ACC112 (cell line): ENCODE measurements around the gene RIOK3.

Source experiments
- H2AFZ ChIP-seq: fragments of 200-600 bp; sonication (generic); one replicate; pipeline ENCODE4 v1.6.0; 2017; ENCODE audit warnings: antibody characterized with exemption, low read length; ENCODE audit not compliant: unreplicated experiment
- H3K27ac ChIP-seq: fragments of 200-600 bp; sonication (generic); 2 replicates; pipeline ENCODE4 v1.5.1; 2014; ENCODE audit warnings: low read depth, mild to moderate bottlenecking, antibody characterized with exemption, low read length, moderate library complexity
- H3K27me3 ChIP-seq: fragments of 200-600 bp; sonication (generic); 2 replicates; pipeline ENCODE4 v1.6.1; 2014; ENCODE audit warnings: mild to moderate bottlenecking, antibody characterized with exemption, low read length, moderate library complexity, mixed read lengths; ENCODE audit not compliant: insufficient read depth
- H3K36me3 ChIP-seq: fragments of 200-600 bp; sonication (generic); 2 replicates; pipeline ENCODE4 v1.6.1; 2016; ENCODE audit warnings: mild to moderate bottlenecking, antibody characterized with exemption, low read length, moderate library complexity, mixed read lengths; ENCODE audit not compliant: insufficient read depth
- H3K4me1 ChIP-seq: fragments of 200-600 bp; sonication (generic); one replicate; pipeline ENCODE4 v1.6.1; 2016; ENCODE audit warnings: low read length, mixed read lengths; ENCODE audit not compliant: insufficient read depth, unreplicated experiment, control insufficient read depth
- H3K4me3 ChIP-seq: fragments of 200-600 bp; sonication (generic); 2 replicates; pipeline ENCODE4 v1.5.1; 2014; ENCODE audit warnings: mild to moderate bottlenecking, low read depth, low read length
- H3K79me2 ChIP-seq: fragments of 200-600 bp; sonication (generic); one replicate; pipeline ENCODE4 v1.6.0; 2016; ENCODE audit warnings: low read length; ENCODE audit not compliant: control insufficient read depth, unreplicated experiment, insufficient read depth

Gene RIOK3

DNA sequence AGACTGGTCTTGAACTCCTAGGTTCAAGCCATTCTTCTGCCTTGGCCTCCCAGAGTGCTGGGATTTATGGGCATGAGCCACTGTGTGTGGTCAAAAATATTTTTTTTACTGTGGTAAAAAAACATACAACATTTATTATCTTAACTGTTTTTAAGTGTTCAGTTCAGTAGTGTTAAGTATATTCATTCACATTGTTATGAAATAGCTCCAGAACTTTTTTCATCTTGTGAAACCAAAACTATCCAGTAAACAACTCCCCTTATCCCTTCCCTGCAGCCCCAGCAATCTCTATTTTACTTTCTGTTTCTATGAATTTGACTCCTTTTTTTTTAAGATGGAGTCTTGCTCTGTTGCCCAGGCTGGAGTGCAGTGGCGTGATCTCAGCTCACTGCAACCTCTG, 59.6 kb downstream of the RIOK3 start:
- peaks cover 8% of the 10 kb centered on the region; the same call in 1 of the 2 replicates for H3K36me3 ChIP-seq
- H3K27ac ChIP-seq = no peak overlapping the region

DNA sequence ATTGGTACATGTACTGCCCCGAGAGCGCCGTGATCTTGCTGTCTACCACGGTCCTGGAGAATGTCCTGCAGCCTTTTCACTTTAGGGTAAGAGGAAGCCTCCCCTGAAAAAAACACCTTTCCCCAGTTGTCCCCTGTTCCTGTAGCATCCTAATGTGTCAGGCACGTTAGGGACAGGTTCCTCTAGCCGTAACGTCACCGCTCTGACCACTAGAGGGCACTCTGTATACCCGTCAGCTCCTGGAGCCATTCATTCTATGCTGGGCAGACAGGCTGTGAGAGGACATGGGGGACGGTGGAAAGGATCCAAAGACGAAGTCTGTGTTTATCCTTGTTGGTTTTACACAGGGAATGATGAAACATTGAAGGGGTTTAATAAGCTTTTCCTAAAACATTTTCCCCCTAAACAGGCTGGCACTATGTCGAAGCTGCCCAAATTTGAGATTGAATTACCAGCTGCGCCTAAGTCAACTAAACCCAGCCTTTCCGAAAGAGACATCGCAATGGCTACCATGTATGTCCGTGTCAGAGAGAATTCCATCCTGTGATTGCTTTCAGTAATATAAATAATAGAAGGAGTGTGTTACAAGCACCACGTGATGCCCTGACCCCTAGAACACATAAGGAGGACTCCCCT, 62.9 kb downstream of the RIOK3 start:
- Histone ChIP-seq H3K27me3 (no peaks in the 10 kb centered on the region), H3K36me3 (peaks cover 15% of the 10 kb centered on the region), H3K4me3 (no peak overlapping the region), H3K4me1 (no peaks in the 10 kb centered on the region), H3K79me2 (no peaks in the 10 kb centered on the region), H3K27ac (no peak overlapping the region), H2AFZ (no peak overlapping the region)

More for the DNA sequence above, 59.6 kb downstream of the RIOK3 start:
- no peaks in the 10 kb centered on the region for H3K79me2 ChIP-seq
- no peaks in the 10 kb centered on the region for H3K27me3 ChIP-seq
- no peak overlapping the region for H3K4me3 ChIP-seq
- no peak overlapping the region for H2AFZ ChIP-seq
- no peaks in the 10 kb centered on the region for H3K4me1 ChIP-seq

DNA sequence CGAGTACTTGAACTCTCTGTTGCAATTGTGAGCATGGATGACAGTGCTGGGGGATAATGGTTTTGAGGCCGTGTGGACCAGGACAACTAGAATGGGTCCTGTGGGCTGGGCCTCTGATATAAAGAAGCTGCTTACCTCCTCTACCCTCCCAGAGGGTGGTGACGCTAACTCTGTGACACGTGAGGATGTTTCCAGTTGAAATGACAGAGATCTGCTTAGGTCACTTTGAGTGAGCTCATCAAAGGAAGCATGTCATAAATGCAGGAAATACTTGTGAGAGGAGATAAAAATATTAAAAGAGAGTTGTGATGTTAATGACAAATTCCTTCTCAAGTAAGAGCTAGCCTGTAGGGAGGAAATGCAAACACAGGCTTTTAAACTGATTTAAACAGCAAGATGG, 66.6 kb downstream of the RIOK3 start:
- Histone ChIP-seq H3K36me3 (peaks cover 19% of the 10 kb centered on the region), H3K27ac (no peak overlapping the region)

DNA sequence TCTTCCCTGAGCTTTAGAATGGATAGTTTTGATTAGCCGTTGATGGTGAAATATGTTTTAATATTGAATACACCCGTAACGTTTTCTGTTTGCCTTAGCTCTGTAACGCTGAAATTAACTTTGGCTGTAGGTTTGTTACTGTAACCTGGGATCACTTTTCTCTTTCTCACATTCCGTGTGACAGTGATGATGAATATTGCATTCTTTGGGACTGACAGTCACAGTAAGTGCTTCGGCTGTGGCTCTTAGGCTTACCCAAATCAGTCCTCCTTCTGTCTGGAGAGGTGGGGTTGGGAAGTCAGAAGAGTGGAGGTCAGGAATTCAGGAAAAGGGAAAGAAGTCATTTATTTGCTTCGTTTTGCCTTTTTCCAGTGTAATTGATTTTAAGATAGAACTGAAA, 68.2 kb downstream of the RIOK3 start:
- Histone ChIP-seq H3K27ac (no peak overlapping the region), H2AFZ (no peak overlapping the region), H3K36me3 (peaks cover 24% of the 10 kb centered on the region), H3K4me1 (no peaks in the 10 kb centered on the region), H3K4me3 (no peak overlapping the region), H3K27me3 (no peaks in the 10 kb centered on the region), H3K79me2 (no peaks in the 10 kb centered on the region)

More for the DNA sequence above, 66.6 kb downstream of the RIOK3 start:
- no peak overlapping the region for H2AFZ ChIP-seq
- no peaks in the 10 kb centered on the region for H3K27me3 ChIP-seq
- H3K4me3 ChIP-seq = no peak overlapping the region
- no peaks in the 10 kb centered on the region for H3K79me2 ChIP-seq
- H3K4me1 ChIP-seq = no peaks in the 10 kb centered on the region

DNA sequence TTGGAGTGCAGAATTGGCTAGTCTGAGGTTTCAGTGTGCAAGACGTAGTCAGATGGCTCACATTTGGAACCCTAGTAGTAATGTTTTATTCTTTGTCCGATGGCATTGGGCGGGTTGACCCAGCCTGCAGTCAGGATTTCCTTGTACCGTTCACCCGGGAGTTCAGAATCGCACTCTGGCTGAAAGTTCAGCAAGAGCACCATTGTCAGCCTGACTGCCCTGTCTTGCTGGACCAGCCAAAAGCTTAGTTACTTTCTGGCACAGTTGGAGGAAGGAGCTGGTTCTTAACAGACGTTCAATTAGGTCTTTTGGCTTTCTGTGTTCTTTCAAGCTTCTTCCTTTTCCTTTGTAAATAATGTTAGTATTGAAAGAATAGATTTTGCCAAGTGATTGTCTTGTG, 68.8 kb downstream of the RIOK3 start:
- Histone ChIP-seq H3K36me3 (peaks cover 24% of the 10 kb centered on the region), H3K4me1 (no peaks in the 10 kb centered on the region), H3K79me2 (no peaks in the 10 kb centered on the region), H3K27ac (no peak overlapping the region), H3K27me3 (no peaks in the 10 kb centered on the region), H2AFZ (no peak overlapping the region), H3K4me3 (no peak overlapping the region)

DNA sequence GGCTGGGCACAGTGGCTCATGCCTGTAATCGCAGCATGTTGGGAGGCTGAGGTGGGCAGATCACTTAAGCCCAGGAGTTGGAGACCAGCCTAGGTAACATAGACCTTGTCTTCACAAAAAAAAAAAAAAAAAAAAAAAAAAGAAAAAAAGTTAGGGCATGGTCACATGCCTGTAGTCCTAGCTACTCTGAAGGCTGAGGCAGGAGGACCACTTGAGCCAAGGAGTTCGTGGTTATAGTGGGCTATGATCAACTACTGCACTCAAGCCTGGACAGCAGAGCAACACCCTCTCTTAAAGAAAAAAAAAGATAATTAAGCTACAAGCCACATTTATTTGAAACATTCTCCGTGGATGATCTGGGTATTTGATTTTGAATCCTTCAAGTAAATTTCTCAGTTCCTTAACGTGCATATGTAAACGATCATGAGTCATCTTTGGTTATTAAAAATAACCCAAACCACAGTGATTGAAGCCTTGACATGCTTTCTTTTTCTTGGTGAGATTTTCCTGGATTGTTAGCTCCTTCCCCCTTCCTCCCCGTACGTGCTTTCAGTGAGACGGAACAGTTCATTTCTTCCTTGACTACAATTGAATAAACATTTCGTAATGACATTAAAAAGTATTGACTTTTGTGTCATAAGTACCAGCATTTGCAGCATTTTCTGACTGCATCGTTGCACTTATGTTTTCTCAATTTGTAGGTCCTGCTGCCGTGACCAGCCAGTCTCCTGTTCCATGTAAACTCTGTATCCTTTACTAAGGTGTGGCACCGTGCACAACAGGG, 70.5 kb downstream of the RIOK3 start:
- no peak overlapping the region for H3K4me3 ChIP-seq
- no peaks in the 10 kb centered on the region for H3K79me2 ChIP-seq
- H3K27me3 ChIP-seq = no peaks in the 10 kb centered on the region
- H3K27ac ChIP-seq = no peak overlapping the region
- H2AFZ ChIP-seq = no peak overlapping the region
- H3K4me1 ChIP-seq = peaks cover 5% of the 10 kb centered on the region
- peaks cover 28% of the 10 kb centered on the region for H3K36me3 ChIP-seq

DNA sequence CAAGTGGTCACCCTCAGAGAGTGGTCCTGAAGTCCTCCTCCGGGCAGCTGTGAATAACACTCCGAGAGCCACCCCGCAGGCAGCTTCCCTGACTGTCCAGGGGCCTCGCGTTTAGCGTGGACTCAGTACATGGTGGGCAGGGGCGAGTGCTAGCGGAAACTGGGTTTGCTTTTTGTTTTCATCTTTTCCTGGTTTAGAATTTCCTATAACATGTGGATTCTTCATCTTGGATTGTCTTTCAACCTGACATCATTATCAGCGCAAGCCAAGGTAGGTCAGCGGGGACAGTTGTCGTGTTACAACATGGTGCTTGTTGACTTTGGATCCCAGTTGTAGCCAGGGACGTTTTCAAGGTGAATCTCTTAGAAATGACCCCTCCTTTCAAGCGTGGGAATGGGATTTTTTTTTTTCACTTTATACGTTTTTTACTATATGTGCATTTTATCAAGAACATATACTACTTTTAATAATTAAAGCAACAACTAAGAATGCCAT, 71.2 kb downstream of the RIOK3 start:
- no peak overlapping the region for H2AFZ ChIP-seq
- H3K4me3 ChIP-seq = no peak overlapping the region
- H3K27ac ChIP-seq = no peak overlapping the region
- no peaks in the 10 kb centered on the region for H3K27me3 ChIP-seq
- H3K79me2 ChIP-seq = no peaks in the 10 kb centered on the region
- H3K4me1 ChIP-seq = peaks cover 12% of the 10 kb centered on the region
- peaks cover 30% of the 10 kb centered on the region for H3K36me3 ChIP-seq

DNA sequence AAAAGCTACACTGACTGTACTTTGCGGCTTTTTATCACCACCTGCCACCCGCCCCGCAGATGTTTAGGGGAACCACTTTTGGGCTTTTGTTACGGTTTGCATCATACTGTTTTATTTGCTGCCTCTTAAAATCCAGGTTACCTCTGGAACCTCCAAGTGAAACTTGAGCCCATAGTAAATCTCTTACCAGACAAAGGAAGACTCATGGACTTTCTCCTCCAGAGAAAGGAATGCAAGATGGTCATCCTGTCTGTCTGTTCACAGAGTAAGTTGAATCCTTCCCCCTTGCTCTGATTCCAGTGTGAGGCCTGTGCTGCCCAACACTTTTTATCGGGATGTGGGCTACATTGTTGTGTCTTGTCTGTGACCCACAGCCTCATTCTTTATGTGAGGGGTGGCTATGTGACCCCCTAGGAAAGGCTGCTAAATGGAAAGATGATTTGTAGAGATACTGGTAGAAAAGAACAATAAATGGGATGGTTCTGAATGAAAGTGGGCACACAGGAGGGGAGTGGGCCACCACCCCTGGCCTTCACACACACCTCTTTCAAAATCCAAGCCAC, 73.5 kb downstream of the RIOK3 start:
- Histone ChIP-seq H3K36me3 (peaks cover 33% of the 10 kb centered on the region), H3K27ac (no peak overlapping the region), H3K27me3 (no peaks in the 10 kb centered on the region), H3K4me3 (no peak overlapping the region), H3K4me1 (peaks cover 26% of the 10 kb centered on the region), H2AFZ (no peak overlapping the region), H3K79me2 (no peaks in the 10 kb centered on the region)

DNA sequence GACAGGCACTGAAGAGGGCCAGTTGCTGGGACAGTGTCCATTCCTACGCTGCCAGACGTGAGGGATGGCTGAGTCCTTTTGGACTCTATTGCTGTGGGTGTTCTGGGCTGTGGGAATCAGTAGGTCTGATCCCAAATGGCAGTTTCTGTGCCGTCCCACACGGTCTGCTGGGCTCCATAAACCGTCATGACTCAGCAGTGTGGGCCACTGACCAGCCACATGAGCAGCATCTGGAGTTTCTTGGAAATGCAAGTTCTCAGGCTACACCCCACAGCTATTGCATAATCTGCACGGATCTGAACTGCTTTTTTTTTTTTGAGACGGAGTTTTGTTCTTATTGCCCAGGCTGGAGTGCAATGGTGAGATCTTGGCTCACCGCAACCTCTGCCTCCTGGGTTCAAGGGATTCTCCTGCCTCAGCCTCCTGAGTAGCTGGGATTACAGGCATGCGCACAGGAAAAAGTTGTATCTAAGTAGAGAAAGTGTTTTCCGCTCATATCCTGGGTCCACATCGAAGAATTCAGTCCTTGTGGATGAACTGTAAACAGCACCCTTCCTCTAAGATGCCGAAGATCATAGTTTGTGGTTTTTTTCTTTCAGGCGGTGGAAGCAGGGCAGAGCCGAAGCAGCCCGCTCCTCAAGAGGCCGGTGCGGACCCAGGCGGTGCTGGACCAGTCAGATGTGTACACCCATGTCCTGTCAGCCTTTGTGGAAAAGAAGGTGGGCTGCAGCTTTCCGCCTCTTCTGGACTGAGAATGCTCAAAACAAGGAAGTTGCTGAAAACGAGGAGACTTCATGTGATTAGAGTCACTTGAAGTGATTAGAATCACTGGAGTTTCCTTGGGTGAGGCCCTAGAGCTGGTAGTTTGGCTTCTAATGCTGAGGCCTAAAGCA, 75.7 kb downstream of the RIOK3 start:
- Histone ChIP-seq H3K27ac (peak overlapping the region; percentile 81), H3K79me2 (no peaks in the 10 kb centered on the region), H3K36me3 (peaks cover 35% of the 10 kb centered on the region), H3K27me3 (no peaks in the 10 kb centered on the region), H3K4me1 (peaks cover 26% of the 10 kb centered on the region), H3K4me3 (no peak overlapping the region), H2AFZ (no peak overlapping the region)

DNA sequence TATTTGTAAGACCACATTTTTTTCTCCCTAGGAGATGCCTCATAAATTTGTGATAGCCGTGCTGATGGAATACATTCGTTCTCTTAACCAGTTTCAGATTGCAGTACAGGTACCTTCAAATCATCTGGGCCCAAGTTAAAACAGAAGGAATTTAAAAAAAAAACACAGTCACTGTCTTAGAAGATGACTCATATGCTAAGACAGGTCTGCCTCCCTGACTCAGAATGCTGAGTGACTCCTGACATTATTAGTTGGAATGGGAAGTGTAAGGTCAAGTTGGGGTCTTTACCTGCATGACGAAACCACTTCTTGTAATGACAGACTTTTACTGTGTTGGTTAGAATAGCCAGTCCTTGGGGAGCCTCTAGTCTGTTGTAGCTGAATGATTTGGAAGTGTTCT, 76.5 kb downstream of the RIOK3 start:
- Histone ChIP-seq H3K36me3 (peaks cover 43% of the 10 kb centered on the region), H3K27ac (peak overlapping the region; percentile 81), H3K4me1 (peaks cover 26% of the 10 kb centered on the region), H2AFZ (no peak overlapping the region), H3K27me3 (no peaks in the 10 kb centered on the region), H3K79me2 (no peaks in the 10 kb centered on the region), H3K4me3 (no peak overlapping the region)
